ENCODE results near the gene SCAMP5.

GRCh38 chr15:74961616-74962015 lies 33.7 kb upstream of the SCAMP5 start:
- TF ChIP-seq TCF12 (IDR thresholded peaks at IDR 0.05; ENCODE audit: low read depth) (no peak), EGR1 (IDR thresholded peaks at IDR 0.05) (no peak), MAX (IDR thresholded peaks at IDR 0.05) (no peak), EP300 (IDR thresholded peaks at IDR 0.05; ENCODE audit: borderline replicate concordance) (no peak), ZBTB7A (IDR thresholded peaks at IDR 0.05; ENCODE audit: low read depth) (no peak), RAD21 (IDR thresholded peaks at IDR 0.05; ENCODE audit: low read depth) (no peak), CREB1 (IDR thresholded peaks at IDR 0.05; ENCODE audit: low read depth) (no peak), CEBPB (IDR thresholded peaks at IDR 0.05) (no peak)

All from Ishikawa (cell line).